ENCODE results near the gene MRPL10. TPM values are rescaled to one million over a fixed set of nuclear protein-coding genes. Genes with fewer than 3 reads are reported as not detected.

MRPL10 gene
- polyA plus RNA-seq, 1 donor = 68.7 TPM

- no peak for DNase-seq
These were observed 26.5 kb upstream of the MRPL10 start for GRCh38 chr17:47857551-47858455.

GRCh38 chr17:47856830-47857229, 25.5 kb upstream of the MRPL10 start:
- DNase-seq = no peak

- no peak for DNase-seq
These were observed 24.4 kb upstream of the MRPL10 start for GRCh38 chr17:47855737-47856136.

GRCh38 chr17:47853616-47854015, 22.3 kb upstream of the MRPL10 start:
- no peak for DNase-seq

- no peak for DNase-seq
These were observed 21.0 kb upstream of the MRPL10 start for GRCh38 chr17:47852113-47852949.

- no peak for DNase-seq
These were observed 20.4 kb upstream of the MRPL10 start for GRCh38 chr17:47851764-47852112.

GRCh38 chr17:47850692-47851573, 19.6 kb upstream of the MRPL10 start, which contains the start of gene SP6:
SP6 (minus strand) TSS chr17:47851163; CDS start chr17:47848429, 2,734 bp downstream.
- DNase-seq = no peak

- DNase-seq = no peak
These were observed 19.0 kb upstream of the MRPL10 start for GRCh38 chr17:47850373-47850691.

GRCh38 chr17:47848198-47848513, 16.8 kb upstream of the MRPL10 start:
- DNase-seq = no peak

- DNase-seq = no peak
These were observed 16.2 kb upstream of the MRPL10 start for GRCh38 chr17:47847341-47848197.

- DNase-seq = no peak
These were observed 15.5 kb upstream of the MRPL10 start for GRCh38 chr17:47846716-47847340.

GRCh38 chr17:47845716-47846075, 14.4 kb upstream of the MRPL10 start:
- DNase-seq = no peak

GRCh38 chr17:47844814-47845715, 13.7 kb upstream of the MRPL10 start:
- no peak for DNase-seq

GRCh38 chr17:47844227-47844626, 12.9 kb upstream of the MRPL10 start:
- no peak for DNase-seq

GRCh38 chr17:47843391-47843730, 12.0 kb upstream of the MRPL10 start:
- no peak for DNase-seq

GRCh38 chr17:47841488-47842291, 10.3 kb upstream of the MRPL10 start:
- no peak for DNase-seq

GRCh38 chr17:47840742-47841487, 9.6 kb upstream of the MRPL10 start, which contains the start of gene SCRN2:
SCRN2 (minus strand) TSS chr17:47841273; CDS start chr17:47840843, 430 bp downstream.
- peak; percentile 90 for DNase-seq

GRCh38 chr17:47840001-47840741, 8.8 kb upstream of the MRPL10 start:
- DNase-seq = no peak
